Large intestine (tissue), 3 donors: ENCODE results near the gene ILF3. TPM values are rescaled to one million over a fixed set of nuclear protein-coding genes. Genes with fewer than 3 reads are reported as not detected.
"Not testable (repeated sequence)": the region's sequence is repeated elsewhere in the genome, so short reads cannot be mapped to it uniquely, and the experiment has no call there.

Source experiments
- DNase-seq, 2 donors: peaks; one replicate each; pipeline versions ENCODE4 v3.0.0 to v3.0.0-alpha.2; 2013
- H3K27ac ChIP-seq: one replicate; pipeline ENCODE4 v1.5.1; 2013; ENCODE audit warnings: low read length
- H3K27me3 ChIP-seq: 2 replicates; pipeline ENCODE4 v1.6.1; 2013; ENCODE audit warnings: low read length; ENCODE audit not compliant: control insufficient read depth, insufficient read depth
- H3K36me3 ChIP-seq: 2 replicates; pipeline ENCODE4 v1.6.1; 2013; ENCODE audit warnings: low read length; ENCODE audit not compliant: control insufficient read depth, insufficient read depth
- H3K4me1 ChIP-seq: one replicate; pipeline ENCODE4 v1.6.1; 2013; ENCODE audit warnings: low read length; ENCODE audit not compliant: control insufficient read depth, insufficient read depth
- H3K4me3 ChIP-seq: one replicate; pipeline ENCODE4 v1.5.1; 2013; ENCODE audit warnings: low read length
- H3K9me3 ChIP-seq: one replicate; pipeline ENCODE4 v1.6.1; 2013; ENCODE audit warnings: mild to moderate bottlenecking, low read depth, low read length, moderate library complexity; ENCODE audit not compliant: control insufficient read depth
- WGBS: methylation state at CpG from one replicate; pipeline ENCODE4 v1.1.5; 2013; ENCODE audit warnings: low lambda C conversion rate; ENCODE audit not compliant: insufficient coverage; 5-methylcytosine and 5-hydroxymethylcytosine counted together
- polyA plus RNA-seq: library from polyadenylated mRNA; unstranded; fragments of 120-200 nt; gene quantifications from one replicate; pipeline ENCODE4 v1.2.1, GENCODE V29; 2013

The ILF3 gene
- polyA plus RNA-seq, 1 donor: 199 TPM

- peak; percentile 37 to 65 for DNase-seq
- H3K27me3 ChIP-seq: no peaks in the 10 kb centered on the region
- H3K27ac ChIP-seq: peak overlapping the region; percentile 89
- H3K4me3 ChIP-seq: peak overlapping the region; percentile 93
- WGBS: 0% methylated on average over 1 of the region's 73 CpGs
- H3K36me3 ChIP-seq: peaks cover 6% of the 10 kb centered on the region
- H3K9me3 ChIP-seq: no peaks in the 10 kb centered on the region
- H3K4me1 ChIP-seq: peaks cover 23% of the 10 kb centered on the region
These were observed 687 bp downstream of the ILF3 start for GRCh38 chr19:10654610-10655456.

DNA sequence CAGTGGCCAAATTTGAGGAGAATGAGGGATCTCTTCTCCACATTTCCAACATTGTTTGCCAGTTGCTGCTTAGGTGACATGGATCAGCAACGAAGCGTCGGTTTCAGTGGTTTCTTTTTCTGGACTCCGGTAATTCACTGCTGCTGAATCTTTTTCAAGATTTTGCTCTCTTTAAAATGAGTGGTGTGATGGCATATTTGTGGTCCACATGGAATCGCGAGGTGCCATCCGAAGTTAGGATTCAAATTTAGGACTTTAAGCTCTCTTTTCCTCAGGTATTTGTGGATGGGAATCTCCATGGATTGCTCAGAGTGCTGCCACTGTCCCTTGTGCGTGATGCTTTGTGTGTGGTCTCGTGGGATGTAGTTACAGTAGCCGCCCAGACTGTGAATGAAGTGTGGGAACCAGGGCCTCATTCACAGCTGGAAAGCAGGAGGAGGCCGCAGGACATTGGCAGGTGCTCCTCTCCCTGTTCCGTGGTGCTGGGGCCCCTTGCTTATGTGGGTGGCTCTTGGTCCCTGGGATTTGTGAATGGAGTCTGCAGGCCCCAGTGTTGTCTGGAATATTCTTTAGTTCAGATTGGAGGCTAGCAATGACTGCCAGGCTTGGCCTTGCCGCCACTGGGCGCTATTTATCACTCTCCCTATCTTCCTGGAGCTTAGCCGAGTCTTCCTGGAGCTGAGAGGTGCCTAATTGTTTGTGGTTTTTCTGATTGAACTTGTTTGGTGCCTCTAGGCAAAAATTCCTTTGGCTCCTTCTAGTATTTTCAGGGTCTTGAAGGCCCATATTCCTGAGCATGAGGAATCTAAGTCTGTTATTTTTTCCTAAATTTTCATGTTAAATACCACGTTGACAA lies 1.5 kb downstream of the ILF3 start:
- no peaks in the 10 kb centered on the region for H3K27me3 ChIP-seq

DNA sequence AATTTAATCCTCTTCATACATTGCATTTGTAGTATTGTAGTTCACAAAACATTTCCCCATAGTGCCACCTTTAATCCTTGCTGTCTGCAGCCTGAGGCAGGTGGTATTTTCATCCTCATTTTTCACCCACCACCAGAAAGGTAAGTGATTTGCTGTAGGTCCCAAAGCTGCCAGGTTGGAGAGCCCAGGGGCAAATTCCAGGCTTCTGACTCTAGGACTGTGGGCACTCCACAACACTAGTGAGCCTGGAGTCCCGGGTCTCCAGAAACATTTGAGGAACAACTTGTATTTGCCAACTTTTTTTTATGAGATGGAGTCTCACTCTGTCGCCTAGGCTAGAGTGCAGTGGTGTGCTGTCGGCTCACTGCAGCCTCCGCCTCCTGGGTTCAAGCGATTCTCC lies 6.2 kb downstream of the ILF3 start:
- DNase-seq: no peak
- H3K27ac ChIP-seq: no peak overlapping the region
- peaks cover 27% of the 10 kb centered on the region for H3K36me3 ChIP-seq
- H3K4me1 ChIP-seq: peaks cover 16% of the 10 kb centered on the region
- no peak overlapping the region for H3K4me3 ChIP-seq
- no CpG with 5 or more reads among the region's 5 CpGs for WGBS
- no peaks in the 10 kb centered on the region for H3K27me3 ChIP-seq
- H3K9me3 ChIP-seq: no peaks in the 10 kb centered on the region

More for the DNA sequence above, 1.5 kb downstream of the ILF3 start:
- WGBS: no CpG with 5 or more reads among the region's 16 CpGs
- H3K36me3 ChIP-seq: peaks cover 10% of the 10 kb centered on the region
- peak overlapping the region; percentile 65 for H3K27ac ChIP-seq
- peak overlapping the region; percentile 93 for H3K4me3 ChIP-seq
- H3K9me3 ChIP-seq: no peaks in the 10 kb centered on the region
- peaks cover 23% of the 10 kb centered on the region for H3K4me1 ChIP-seq
- DNase-seq: peak; percentile 30 to 52

DNA sequence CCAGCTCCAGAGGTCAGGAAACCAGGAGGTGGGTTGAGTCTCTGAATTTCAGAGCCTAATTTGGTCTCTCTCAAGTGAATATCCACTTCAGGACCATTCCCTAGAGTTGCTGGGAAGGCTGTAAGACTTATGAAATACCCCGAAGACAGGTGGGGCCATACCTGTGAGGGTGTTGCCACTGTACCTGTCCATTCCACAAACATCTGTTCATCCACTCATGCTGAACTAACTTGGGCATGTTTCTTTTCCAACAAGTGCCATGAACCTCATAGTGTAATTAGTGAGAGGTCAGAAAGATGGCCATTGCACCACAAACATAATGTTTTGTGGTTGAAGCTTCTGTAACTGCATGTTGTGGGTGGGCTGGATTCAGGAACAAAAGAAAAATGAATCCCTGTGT lies 7.8 kb downstream of the ILF3 start:
- Histone ChIP-seq H3K4me3 (no peak overlapping the region), H3K9me3 (no peaks in the 10 kb centered on the region), H3K27me3 (no peaks in the 10 kb centered on the region), H3K4me1 (peaks cover 9% of the 10 kb centered on the region), H3K36me3 (peaks cover 33% of the 10 kb centered on the region), H3K27ac (no peak overlapping the region)
- WGBS: no CpG with 5 or more reads among the region's 1 CpG
- no peak for DNase-seq

DNA sequence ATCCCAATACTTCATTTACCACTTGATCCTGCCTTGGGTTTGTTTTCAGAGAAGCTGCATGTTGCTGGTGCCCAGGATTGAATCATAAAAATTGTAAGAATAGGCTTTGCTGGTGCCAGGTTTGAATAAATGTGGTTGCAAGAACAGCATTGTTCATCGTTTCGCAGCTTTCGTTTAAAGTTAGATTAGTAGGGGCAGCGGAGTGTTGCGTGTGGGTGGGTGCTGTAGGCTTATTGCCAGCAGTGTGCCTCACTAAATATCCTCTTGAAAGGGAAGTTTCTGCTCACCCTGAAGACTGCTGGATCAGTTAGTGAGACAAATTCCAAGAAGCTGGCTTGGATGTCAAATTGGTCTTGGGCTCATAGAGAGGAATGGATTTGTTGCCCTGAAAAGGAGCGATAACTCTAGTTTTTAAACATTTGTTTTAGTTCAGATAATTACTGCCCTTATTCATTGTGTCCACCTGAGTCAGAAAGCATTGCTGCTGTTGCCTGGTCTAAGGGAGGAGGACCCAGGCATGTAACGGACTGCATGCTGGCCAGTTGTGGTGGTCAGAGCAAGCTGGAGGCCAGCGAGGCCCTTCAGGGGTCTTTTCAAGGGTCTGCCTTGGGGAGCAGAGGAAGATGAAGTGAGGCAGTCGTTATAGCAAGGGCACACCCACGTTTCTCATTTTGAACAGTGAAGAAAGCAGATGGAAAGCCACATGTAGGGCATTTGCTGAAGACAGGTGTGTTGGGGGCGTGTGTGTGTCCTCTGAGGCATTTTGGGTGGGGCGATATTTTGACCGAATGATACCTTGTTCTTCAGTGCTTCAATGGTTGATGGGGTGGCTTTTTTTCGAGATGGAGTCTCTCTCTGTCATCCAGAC lies 8.5 kb downstream of the ILF3 start:
- no peaks in the 10 kb centered on the region for H3K27me3 ChIP-seq
- no peak overlapping the region for H3K27ac ChIP-seq
- peaks cover 5% of the 10 kb centered on the region for H3K4me1 ChIP-seq
- no peak for DNase-seq
- H3K9me3 ChIP-seq: no peaks in the 10 kb centered on the region
- WGBS: no CpG with 5 or more reads among the region's 14 CpGs
- H3K36me3 ChIP-seq: peaks cover 33% of the 10 kb centered on the region
- no peak overlapping the region for H3K4me3 ChIP-seq

DNA sequence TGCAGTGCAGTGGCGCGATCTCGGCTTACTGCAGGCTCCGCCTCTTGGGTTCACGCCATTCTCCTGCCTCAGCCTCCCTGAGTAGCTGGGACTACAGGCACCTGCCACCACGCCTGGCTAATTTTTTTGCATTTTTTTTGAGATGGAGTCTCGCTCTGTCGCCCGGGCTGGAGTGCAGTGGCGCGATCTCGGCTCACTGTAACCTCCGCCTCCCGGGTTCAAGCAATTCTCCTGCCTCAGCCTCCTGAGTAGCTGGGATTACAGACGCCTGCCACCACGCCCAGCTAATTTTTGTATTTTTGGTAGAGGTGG lies 9.1 kb downstream of the ILF3 start:
- peaks cover 34% of the 10 kb centered on the region for H3K36me3 ChIP-seq
- H3K9me3 ChIP-seq, H3K27ac ChIP-seq, H3K4me1 ChIP-seq, H3K4me3 ChIP-seq, DNase-seq, H3K27me3 ChIP-seq: not testable (repeated sequence)
- WGBS: no CpG with 5 or more reads among the region's 16 CpGs

DNA sequence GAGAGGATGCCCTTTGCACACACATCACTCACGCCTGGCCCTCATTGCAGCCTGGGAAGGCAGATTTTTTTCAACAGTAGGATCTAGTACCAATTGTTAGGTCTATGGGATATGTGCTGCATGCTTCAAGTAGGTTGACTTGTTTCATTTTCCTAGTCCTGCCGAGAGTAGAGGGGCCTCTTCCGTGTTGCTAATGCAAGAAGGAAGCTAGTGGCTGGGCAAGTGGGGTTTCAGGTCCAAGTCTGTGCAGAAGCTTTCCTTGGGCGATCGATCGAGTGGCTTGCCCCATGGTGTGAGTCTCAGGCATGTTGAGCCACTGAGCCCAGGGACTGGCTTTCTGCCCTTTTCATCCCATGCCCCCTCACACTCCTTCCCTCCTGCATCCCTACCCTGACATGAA lies 13.7 kb downstream of the ILF3 start:
- WGBS: no CpG with 5 or more reads among the region's 6 CpGs
- Histone ChIP-seq H3K4me1 (no peaks in the 10 kb centered on the region), H3K27ac (no peak overlapping the region), H3K27me3 (no peaks in the 10 kb centered on the region), H3K36me3 (peaks cover 41% of the 10 kb centered on the region), H3K9me3 (no peaks in the 10 kb centered on the region), H3K4me3 (no peak overlapping the region)
- no peak for DNase-seq

DNA sequence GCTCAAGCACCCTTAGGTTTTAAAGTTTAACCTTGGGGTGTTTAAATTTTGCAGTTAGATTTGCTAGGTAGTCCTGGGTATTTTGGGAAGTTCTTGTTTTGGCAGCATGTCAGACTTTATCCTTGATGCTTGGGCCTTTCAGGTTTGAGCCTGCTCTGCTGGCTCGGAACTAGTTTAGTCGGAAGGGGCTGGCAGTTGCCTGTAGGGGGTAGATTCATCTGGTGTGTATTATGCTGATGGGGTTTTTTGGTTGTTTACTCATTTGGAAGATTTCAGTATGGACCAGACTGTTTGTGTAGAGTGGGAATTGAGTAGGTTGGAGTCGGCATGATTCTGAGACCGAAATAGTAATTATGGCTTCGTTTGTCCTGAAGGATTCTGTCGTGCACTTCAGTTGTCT lies 15.1 kb downstream of the ILF3 start:
- no peak for DNase-seq
- H3K27me3 ChIP-seq: no peaks in the 10 kb centered on the region
- H3K36me3 ChIP-seq: peaks cover 50% of the 10 kb centered on the region
- no peaks in the 10 kb centered on the region for H3K4me1 ChIP-seq
- WGBS: 60% methylated on average over 1 of the region's 6 CpGs
- H3K4me3 ChIP-seq: no peak overlapping the region
- H3K27ac ChIP-seq: no peak overlapping the region
- H3K9me3 ChIP-seq: no peaks in the 10 kb centered on the region

DNA sequence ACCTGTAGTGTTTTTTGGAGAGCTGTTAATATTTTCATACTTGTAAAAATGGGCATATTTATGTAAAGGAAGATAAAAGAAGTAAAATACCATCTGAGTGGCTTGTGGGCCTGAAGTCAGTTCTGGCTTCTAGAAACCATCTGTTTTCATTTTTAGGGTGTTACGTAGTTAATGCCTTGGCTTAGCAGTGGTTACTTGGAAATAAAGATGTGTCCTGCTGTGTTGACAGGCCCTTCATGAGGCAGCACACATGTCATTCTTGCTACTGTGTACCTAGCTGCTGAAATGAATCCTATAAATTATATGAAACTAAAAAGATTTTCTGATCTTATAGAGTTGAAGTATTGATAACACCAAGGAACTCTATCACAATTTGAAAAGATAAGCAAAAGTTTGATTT lies 16.0 kb downstream of the ILF3 start:
- Histone ChIP-seq H3K9me3 (no peaks in the 10 kb centered on the region), H3K4me3 (no peak overlapping the region), H3K27me3 (no peaks in the 10 kb centered on the region), H3K27ac (no peak overlapping the region), H3K4me1 (no peaks in the 10 kb centered on the region), H3K36me3 (peaks cover 56% of the 10 kb centered on the region)
- no peak for DNase-seq
- no CpG with 5 or more reads among the region's 1 CpG for WGBS
